HG02885 (cell line): Measurements from ENCODE around the gene MAP7D1.
"Not testable (repeated sequence)": the region's sequence is repeated elsewhere in the genome, so short reads cannot be mapped to it uniquely, and the experiment has no call there.

Source experiments
- ATAC-seq: cut with Tn5 transposase; IDR thresholded peaks from one replicate; pipeline ENCODE4 v1.9.1; 2021; ENCODE audit warnings: mild to moderate bottlenecking; ENCODE audit not compliant: unreplicated experiment, poor library complexity

Gene MAP7D1

GRCh38 chr1:36150296-36151133 lies 5.4 kb upstream of the MAP7D1 start:
- ATAC-seq, result peak; percentile 53

GRCh38 chr1:36151134-36151844 lies 4.7 kb upstream of the MAP7D1 start:
- no peak for ATAC-seq

GRCh38 chr1:36151845-36152203 lies 4.1 kb upstream of the MAP7D1 start:
- no peak for ATAC-seq

GRCh38 chr1:36153476-36153875 lies 2.5 kb upstream of the MAP7D1 start:
- ATAC-seq, result no peak

- no peak for ATAC-seq
Observed at GRCh38 chr1:36154335-36154734, 1.6 kb upstream of the MAP7D1 start.

GRCh38 chr1:36154765-36155407 lies 1.1 kb upstream of the MAP7D1 start:
- no peak for ATAC-seq

GRCh38 chr1:36156329-36157114 lies 562 bp downstream of the MAP7D1 start:
- ATAC-seq, result peak; percentile 17

- no peak for ATAC-seq
Observed at GRCh38 chr1:36157115-36157903, 1.3 kb downstream of the MAP7D1 start.

- no peak for ATAC-seq
Observed at GRCh38 chr1:36157973-36158826, 2.2 kb downstream of the MAP7D1 start.

GRCh38 chr1:36158827-36159252 lies 2.9 kb downstream of the MAP7D1 start:
- ATAC-seq, result not testable (repeated sequence)

- no peak for ATAC-seq
Observed at GRCh38 chr1:36159614-36160387, 3.8 kb downstream of the MAP7D1 start.

GRCh38 chr1:36160388-36160948 lies 4.5 kb downstream of the MAP7D1 start:
- ATAC-seq, result no peak

- ATAC-seq, result peak; percentile 32
Observed at GRCh38 chr1:36160949-36161485, 5.1 kb downstream of the MAP7D1 start.

- ATAC-seq, result no peak
Observed at GRCh38 chr1:36161641-36162531, 5.9 kb downstream of the MAP7D1 start.

GRCh38 chr1:36162680-36163239 lies 6.8 kb downstream of the MAP7D1 start:
- no peak for ATAC-seq

- ATAC-seq, result no peak
Observed at GRCh38 chr1:36163426-36163825, 7.5 kb downstream of the MAP7D1 start.
